Neutrophil (primary cell): ENCODE data around the gene CLDN10.

Source experiments
- H3K27ac ChIP-seq: fragments of 200-600 bp; sonication (generic); 2 replicates; pipeline ENCODE4 v1.5.1; 2016; ENCODE audit warnings: mild to moderate bottlenecking, moderate library complexity
- H3K27me3 ChIP-seq: fragments of 200-600 bp; sonication (generic); 2 replicates; pipeline ENCODE4 v1.6.0; 2016; ENCODE audit warnings: mild to moderate bottlenecking
- H3K36me3 ChIP-seq: fragments of 200-600 bp; sonication (generic); 2 replicates; pipeline ENCODE4 v1.5.1; 2017
- H3K4me1 ChIP-seq, 2 experiments: fragments of 200-600 bp in 1 of 2; sonication (generic) in 1 of 2; 1 replicate in 1 of 2; 2 replicates in 1 of 2; pipeline versions ENCODE4 v1.5.1 to v1.6.1; 2013 to 2016; ENCODE audit warnings: low read depth in 1 of 2, low read length in 1 of 2, mild to moderate bottlenecking in 1 of 2, moderate library complexity in 1 of 2; ENCODE audit not compliant: control insufficient read depth in 1 of 2, insufficient read depth in 1 of 2
- H3K4me3 ChIP-seq, 2 experiments: fragments of 200-600 bp in 1 of 2; sonication (generic) in 1 of 2; 1 replicate in 1 of 2; 2 replicates in 1 of 2; pipeline ENCODE4 v1.5.1; 2013 to 2016; ENCODE audit warnings: low read depth in 1 of 2, low read length in 1 of 2, mild to moderate bottlenecking in 1 of 2, moderate library complexity in 1 of 2
- H3K9me3 ChIP-seq: fragments of 200-600 bp; sonication (generic); 2 replicates; pipeline ENCODE4 v1.5.1; 2016
- CTCF ChIP-seq: fragments of 200-600 bp; sonication (generic); IDR thresholded peaks from 2 replicates; pipeline ENCODE4 v1.5.1; 2016; ENCODE audit warnings: antibody characterized with exemption

Gene CLDN10

GRCh38 chr13:95620030-95620824 lies 67.7 kb downstream of the CLDN10 start:
- Histone ChIP-seq H3K27me3 (no peaks in the 10 kb centered on the region), H3K27ac (no peak overlapping the region), H3K4me1 (no peaks in the 10 kb centered on the region), H3K4me3 (no peak overlapping the region), H3K36me3 (no peaks in the 10 kb centered on the region), H3K9me3 (no peaks in the 10 kb centered on the region)
- no peak for TF ChIP-seq CTCF

GRCh38 chr13:95620825-95621498 lies 68.4 kb downstream of the CLDN10 start:
- no peak for TF ChIP-seq CTCF
- no peak overlapping the region for H3K27ac ChIP-seq
- no peaks in the 10 kb centered on the region for H3K36me3 ChIP-seq
- no peaks in the 10 kb centered on the region for H3K9me3 ChIP-seq
- no peak overlapping the region for H3K4me3 ChIP-seq
- H3K4me1 ChIP-seq: no peaks in the 10 kb centered on the region
- no peaks in the 10 kb centered on the region for H3K27me3 ChIP-seq

GRCh38 chr13:95623141-95623540 lies 70.6 kb downstream of the CLDN10 start:
- H3K27me3 ChIP-seq: no peaks in the 10 kb centered on the region
- no peaks in the 10 kb centered on the region for H3K4me1 ChIP-seq
- H3K27ac ChIP-seq: no peak overlapping the region
- no peaks in the 10 kb centered on the region for H3K36me3 ChIP-seq
- no peak overlapping the region for H3K4me3 ChIP-seq
- no peaks in the 10 kb centered on the region for H3K9me3 ChIP-seq
- TF ChIP-seq CTCF: no peak

GRCh38 chr13:95624020-95624419 lies 71.5 kb downstream of the CLDN10 start:
- H3K36me3 ChIP-seq: no peaks in the 10 kb centered on the region
- H3K4me1 ChIP-seq: no peaks in the 10 kb centered on the region
- H3K4me3 ChIP-seq: no peak overlapping the region
- no peaks in the 10 kb centered on the region for H3K27me3 ChIP-seq
- no peaks in the 10 kb centered on the region for H3K9me3 ChIP-seq
- H3K27ac ChIP-seq: no peak overlapping the region
- peak; percentile 33 for TF ChIP-seq CTCF

- no peaks in the 10 kb centered on the region for H3K27me3 ChIP-seq
- no peaks in the 10 kb centered on the region for H3K4me1 ChIP-seq
- H3K27ac ChIP-seq: no peak overlapping the region
- H3K9me3 ChIP-seq: no peaks in the 10 kb centered on the region
- TF ChIP-seq CTCF: no peak
- H3K4me3 ChIP-seq: no peak overlapping the region
- H3K36me3 ChIP-seq: no peaks in the 10 kb centered on the region
Observed at GRCh38 chr13:95626768-95627167, 74.2 kb downstream of the CLDN10 start.
